ENCODE results near the gene RADIL.

The RADIL gene

GRCh38 chr7:4753598-4754432 lies 129.7 kb downstream of the RADIL start:
- peak; percentile 48 for DNase-seq

GRCh38 chr7:4751398-4751947 lies 132.0 kb downstream of the RADIL start:
- DNase-seq = no peak

GRCh38 chr7:4749798-4750197 lies 133.7 kb downstream of the RADIL start:
- no peak for DNase-seq

DNA sequence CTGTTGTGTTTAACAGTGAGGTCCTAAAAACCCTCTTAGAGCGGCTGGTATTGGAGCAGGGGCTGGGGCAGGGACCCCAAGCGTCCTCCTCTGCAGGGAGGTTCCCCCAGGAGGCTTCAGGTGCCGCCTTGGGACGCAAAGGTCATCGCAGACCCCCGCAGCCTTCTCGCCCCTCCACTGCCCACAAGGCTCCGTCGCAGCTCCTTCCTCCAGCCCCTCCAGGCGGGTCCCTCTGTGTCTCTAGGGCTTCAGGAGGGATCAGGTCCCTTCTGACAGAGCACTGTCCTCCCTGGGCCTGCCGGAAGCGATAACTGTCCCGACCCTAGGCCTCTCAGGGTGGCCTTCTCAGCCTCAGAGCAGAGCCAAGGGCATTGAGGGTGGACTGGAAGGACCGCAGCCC lies 134.2 kb downstream of the RADIL start:
- DNase-seq = no peak
